OCI-LY3 (cell line): Measurements from ENCODE around the gene RIF1.

ENCODE experiments used
- H2AFZ ChIP-seq: fragments of 200-600, 300-600 bp; shearing (Covaris generic); 2 replicates; pipeline ENCODE4 v1.6.0; 2014; ENCODE audit warnings: antibody characterized with exemption, low read depth, low read length
- H3K27ac ChIP-seq: fragments of 200-600, 300-600 bp; sonication (generic); 2 replicates; pipeline ENCODE4 v1.5.1; 2014; ENCODE audit warnings: mild to moderate bottlenecking, low read length, moderate library complexity, mixed read lengths
- H3K27me3 ChIP-seq: fragments of 200-600, 300-600 bp; sonication (generic); 2 replicates; pipeline ENCODE4 v1.6.1; 2014; ENCODE audit warnings: low read depth, low read length, mixed read lengths
- H3K36me3 ChIP-seq: fragments of 200-600, 300-600 bp; sonication (generic); replicated peaks from 2 replicates; pipeline ENCODE3; 2014; ENCODE audit warnings: low read depth, low read length, mixed read lengths
- H3K4me1 ChIP-seq: fragments of 300-600, 200-600 bp; sonication (generic); 2 replicates; pipeline ENCODE4 v1.6.1; 2014; ENCODE audit warnings: low read length, mixed read lengths
- H3K4me2 ChIP-seq: fragments of 200-600, 300-600 bp; sonication (generic); 2 replicates; pipeline ENCODE4 v1.6.1; 2014; ENCODE audit warnings: low read length, mixed read lengths
- H3K4me3 ChIP-seq: fragments of 300-600, 200-600 bp; sonication (generic); 2 replicates; pipeline ENCODE4 v1.5.1; 2014; ENCODE audit warnings: antibody characterized with exemption, mild to moderate bottlenecking, low read length, moderate library complexity
- H3K79me2 ChIP-seq: fragments of 300-600, 200-600 bp; shearing (Covaris generic); 2 replicates; pipeline ENCODE4 v1.6.1; 2014; ENCODE audit warnings: mild to moderate bottlenecking, low read length, mixed read lengths
- H3K9ac ChIP-seq: fragments of 300-600, 200-600 bp; shearing (Covaris generic); 2 replicates; pipeline ENCODE4 v1.6.0; 2014; ENCODE audit warnings: mild to moderate bottlenecking, low read length, moderate library complexity
- H3K9me3 ChIP-seq: fragments of 200-600, 300-600 bp; shearing (Covaris generic); 2 replicates; pipeline ENCODE4 v1.6.1; 2014; ENCODE audit warnings: low read length, mixed read lengths; ENCODE audit not compliant: insufficient read depth
- H4K20me1 ChIP-seq: fragments of 200-600, 300-600 bp; sonication (generic); 2 replicates; pipeline ENCODE4 v1.6.1; 2016; ENCODE audit warnings: low read length, mixed read lengths; ENCODE audit not compliant: insufficient read depth
- EZH2phosphoT487 ChIP-seq: fragments of 200-600 bp; shearing (Covaris generic); IDR thresholded peaks from 2 replicates; pipeline ENCODE4 v1.6.1; 2018; ENCODE audit warnings: antibody characterized with exemption, mixed run types, low read depth
- TF ChIP-seq, protein P1 (sequence below): fragments of 200-600, 300-600 bp; sonication (generic); IDR thresholded peaks from 2 replicates; pipeline ENCODE4 v1.5.1; 2014; ENCODE audit warnings: antibody characterized with exemption, low read length, low read depth

The RIF1 gene

GRCh38 chr2:151439127-151439526, 29.4 kb downstream of the RIF1 start:
- 0 out of 2 replicates have a peak, but pooled peaks cover 3% of the 10 kb centered on the region for H3K79me2 ChIP-seq
- no peak overlapping the region for H3K9ac ChIP-seq
- H3K27me3 ChIP-seq: no peaks in the 10 kb centered on the region
- H3K27ac ChIP-seq: no peak overlapping the region
- H3K9me3 ChIP-seq: no peaks in the 10 kb centered on the region
- no peak overlapping the region for H2AFZ ChIP-seq
- H3K4me2 ChIP-seq: no peak overlapping the region
- H4K20me1 ChIP-seq: no peaks in the 10 kb centered on the region
- H3K4me1 ChIP-seq: no peaks in the 10 kb centered on the region
- TF ChIP-seq, protein P1, sequence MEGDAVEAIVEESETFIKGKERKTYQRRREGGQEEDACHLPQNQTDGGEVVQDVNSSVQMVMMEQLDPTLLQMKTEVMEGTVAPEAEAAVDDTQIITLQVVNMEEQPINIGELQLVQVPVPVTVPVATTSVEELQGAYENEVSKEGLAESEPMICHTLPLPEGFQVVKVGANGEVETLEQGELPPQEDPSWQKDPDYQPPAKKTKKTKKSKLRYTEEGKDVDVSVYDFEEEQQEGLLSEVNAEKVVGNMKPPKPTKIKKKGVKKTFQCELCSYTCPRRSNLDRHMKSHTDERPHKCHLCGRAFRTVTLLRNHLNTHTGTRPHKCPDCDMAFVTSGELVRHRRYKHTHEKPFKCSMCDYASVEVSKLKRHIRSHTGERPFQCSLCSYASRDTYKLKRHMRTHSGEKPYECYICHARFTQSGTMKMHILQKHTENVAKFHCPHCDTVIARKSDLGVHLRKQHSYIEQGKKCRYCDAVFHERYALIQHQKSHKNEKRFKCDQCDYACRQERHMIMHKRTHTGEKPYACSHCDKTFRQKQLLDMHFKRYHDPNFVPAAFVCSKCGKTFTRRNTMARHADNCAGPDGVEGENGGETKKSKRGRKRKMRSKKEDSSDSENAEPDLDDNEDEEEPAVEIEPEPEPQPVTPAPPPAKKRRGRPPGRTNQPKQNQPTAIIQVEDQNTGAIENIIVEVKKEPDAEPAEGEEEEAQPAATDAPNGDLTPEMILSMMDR: no peak
- TF ChIP-seq EZH2phosphoT487: no peak
- peaks cover 53% of the 10 kb centered on the region for H3K36me3 ChIP-seq
- H3K4me3 ChIP-seq: no peak overlapping the region

DNA sequence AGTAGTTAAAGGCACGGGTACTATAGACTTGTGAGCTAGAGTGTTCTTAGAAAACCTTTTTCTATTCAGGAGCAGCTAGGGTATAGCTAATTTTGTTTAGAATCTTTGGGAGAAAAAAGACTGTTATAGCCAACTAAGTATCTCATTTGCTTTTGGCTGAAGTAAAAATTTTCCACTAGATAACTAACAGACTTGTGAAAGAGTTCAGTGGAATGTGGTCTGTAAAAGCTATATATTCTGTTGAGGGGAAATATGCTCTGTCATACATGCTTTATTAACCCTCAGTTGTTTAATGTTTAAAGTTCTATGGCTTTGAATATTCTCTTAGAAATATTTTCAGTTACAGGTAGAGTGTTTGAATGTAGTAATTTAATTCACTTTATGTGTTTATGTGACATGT, 49.7 kb downstream of the RIF1 start:
- Histone ChIP-seq H3K36me3 (peaks cover 74% of the 10 kb centered on the region), H3K27ac (no peak overlapping the region), H4K20me1 (no peaks in the 10 kb centered on the region), H3K4me2 (no peak overlapping the region), H3K27me3 (no peaks in the 10 kb centered on the region), H3K79me2 (no peaks in the 10 kb centered on the region; the same call in 1 of the 2 replicates), H3K9me3 (no peaks in the 10 kb centered on the region), H3K4me3 (no peak overlapping the region), H2AFZ (no peak overlapping the region), H3K9ac (no peak overlapping the region), H3K4me1 (no peaks in the 10 kb centered on the region)
- TF ChIP-seq EZH2phosphoT487: no peak
- TF ChIP-seq, protein P1: no peak

- Histone ChIP-seq H3K4me3 (no peak overlapping the region), H3K4me2 (no peak overlapping the region), H3K9ac (no peak overlapping the region), H3K36me3 (peaks cover 86% of the 10 kb centered on the region), H2AFZ (no peak overlapping the region), H3K27ac (no peak overlapping the region), H3K79me2 (peaks cover 13% of the 10 kb centered on the region; the same call in 1 of the 2 replicates), H3K4me1 (no peaks in the 10 kb centered on the region), H3K9me3 (no peaks in the 10 kb centered on the region), H4K20me1 (no peaks in the 10 kb centered on the region), H3K27me3 (no peaks in the 10 kb centered on the region)
- TF ChIP-seq EZH2phosphoT487: no peak
- TF ChIP-seq, protein P1: no peak
Measured at GRCh38 chr2:151465771-151466170, 56.1 kb downstream of the RIF1 start.

- Histone ChIP-seq H3K27me3 (no peaks in the 10 kb centered on the region), H4K20me1 (peaks cover 2% of the 10 kb centered on the region), H3K36me3 (peaks cover 65% of the 10 kb centered on the region), H3K79me2 (peaks cover 23% of the 10 kb centered on the region; the same call in 1 of the 2 replicates), H3K4me1 (peaks cover 10% of the 10 kb centered on the region), H3K9ac (no peak overlapping the region), H3K4me3 (no peak overlapping the region), H3K9me3 (no peaks in the 10 kb centered on the region), H3K27ac (no peak overlapping the region), H2AFZ (no peak overlapping the region), H3K4me2 (no peak overlapping the region)
- TF ChIP-seq EZH2phosphoT487: no peak
Measured at GRCh38 chr2:151470556-151470955, 60.9 kb downstream of the RIF1 start.

DNA sequence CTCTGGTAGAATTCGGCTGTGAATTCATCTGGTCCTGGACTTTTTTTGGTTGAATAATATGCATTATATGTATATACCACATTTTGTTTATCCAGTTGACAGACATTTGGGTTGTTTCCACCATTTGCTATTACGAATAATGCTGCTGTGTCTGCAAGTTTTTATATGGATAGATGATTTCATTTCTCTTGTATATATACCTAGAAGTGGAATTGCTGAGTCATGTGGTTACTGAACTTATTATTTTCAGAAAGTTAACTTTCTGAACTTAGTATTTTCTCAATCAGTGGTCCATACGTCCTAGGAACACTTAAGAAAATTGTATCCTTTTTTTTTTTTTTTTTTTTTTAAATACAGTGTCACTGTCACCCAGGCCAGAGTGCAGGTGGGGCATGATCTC, 63.3 kb downstream of the RIF1 start:
- no peaks in the 10 kb centered on the region for H3K27me3 ChIP-seq
- H3K27ac ChIP-seq: no peak overlapping the region
- no peak overlapping the region for H3K4me3 ChIP-seq
- H3K9ac ChIP-seq: no peak overlapping the region
- no peaks in the 10 kb centered on the region for H3K9me3 ChIP-seq
- peaks cover 29% of the 10 kb centered on the region for H3K79me2 ChIP-seq
- H3K36me3 ChIP-seq: peaks cover 54% of the 10 kb centered on the region
- no peak overlapping the region for H3K4me2 ChIP-seq
- no peak overlapping the region for H2AFZ ChIP-seq
- no peak for TF ChIP-seq EZH2phosphoT487
- TF ChIP-seq, protein P1: no peak
- peaks cover 22% of the 10 kb centered on the region for H3K4me1 ChIP-seq
- peaks cover 11% of the 10 kb centered on the region for H4K20me1 ChIP-seq
